ENCODE results near the gene ARHGEF25.

The ARHGEF25 gene

GRCh38 chr12:57590864-57591781 is 20.1 kb upstream of the ARHGEF25 start, which contains the start of gene PIP4K2C (continued):
- TF ChIP-seq GLIS1 (tag by site-specific recombination; IDR thresholded peaks at IDR 0.05), result peak; percentile 53
- no peak for TF ChIP-seq INSM2 (tag by site-specific recombination; IDR thresholded peaks at IDR 0.05)
- TF ChIP-seq ZNF488 (tag by site-specific recombination; IDR thresholded peaks at IDR 0.05), result no peak
- peak; percentile 82 for TF ChIP-seq SP2 (tag by site-specific recombination; IDR thresholded peaks at IDR 0.05)
- TF ChIP-seq KLF10 (tag by site-specific recombination; IDR thresholded peaks at IDR 0.05), result peak; percentile 84; the same call in 1 of the 2 replicates
- peak; percentile 61 for TF ChIP-seq ZBTB20 (tag by site-specific recombination; IDR thresholded peaks at IDR 0.05)
- TF ChIP-seq ZNF544 (tag by site-specific recombination; IDR thresholded peaks at IDR 0.05), result no peak
- TF ChIP-seq PRDM4 (tag by site-specific recombination; IDR thresholded peaks at IDR 0.05), result no peak
- TF ChIP-seq ZNF404 (tag by site-specific recombination; IDR thresholded peaks at IDR 0.05), result no peak
- TF ChIP-seq ZNF548 (tag by site-specific recombination; IDR thresholded peaks at IDR 0.05), result no peak
- TF ChIP-seq MZF1 (tag by site-specific recombination; IDR thresholded peaks at IDR 0.05; ENCODE audit: borderline replicate concordance), result no peak
- TF ChIP-seq ZNF292 (tag by site-specific recombination; IDR thresholded peaks at IDR 0.05; ENCODE audit: borderline replicate concordance, low read depth), result no peak
- TF ChIP-seq ZSCAN30 (tag by site-specific recombination; IDR thresholded peaks at IDR 0.05), result no peak
- TF ChIP-seq TRIM28 (IDR thresholded peaks at IDR 0.05; ENCODE audit: borderline replicate concordance, low read length), result no peak
- no peak for TF ChIP-seq HOXA7 (CRISPR knock-in tag; IDR thresholded peaks at IDR 0.05; ENCODE audit: borderline replicate concordance)
- no peak for TF ChIP-seq ZNF350 (tag by site-specific recombination; IDR thresholded peaks at IDR 0.05)
- TF ChIP-seq ZIC2 (tag by site-specific recombination; IDR thresholded peaks at IDR 0.05), result no peak; the same call in 1 of the 2 replicates
- TF ChIP-seq ZNF140 (tag by site-specific recombination; IDR thresholded peaks at IDR 0.05), result no peak
- no peak for TF ChIP-seq ZNF416 (tag by site-specific recombination; IDR thresholded peaks at IDR 0.05)
- TF ChIP-seq ATF2 (tag by site-specific recombination; IDR thresholded peaks at IDR 0.05; ENCODE audit: low read depth), result no peak
- TF ChIP-seq ZNF391 (tag by site-specific recombination; IDR thresholded peaks at IDR 0.05; ENCODE audit: borderline replicate concordance, low read depth), result 0 out of 2 replicates have a peak, but pooled peaks have one; percentile 54
- no peak for TF ChIP-seq ZNF362 (tag by site-specific recombination; IDR thresholded peaks at IDR 0.05)
- TF ChIP-seq MYNN (tag by site-specific recombination; IDR thresholded peaks at IDR 0.05; ENCODE audit: borderline replicate concordance), result no peak
- TF ChIP-seq ZNF701 (tag by site-specific recombination; IDR thresholded peaks at IDR 0.05), result no peak
- no peak for TF ChIP-seq ZNF670 (tag by site-specific recombination; IDR thresholded peaks at IDR 0.05; ENCODE audit: low read depth)
- TF ChIP-seq ZNF37A (tag by site-specific recombination; IDR thresholded peaks at IDR 0.05), result no peak
- no peak for TF ChIP-seq ZNF223 (tag by site-specific recombination; IDR thresholded peaks at IDR 0.05)
- no peak for TF ChIP-seq ZNF132 (tag by site-specific recombination; IDR thresholded peaks at IDR 0.05; ENCODE audit: borderline replicate concordance)
- no peak for TF ChIP-seq ZSCAN4 (tag by site-specific recombination; IDR thresholded peaks at IDR 0.05)
- no peak for TF ChIP-seq ZNF311 (tag by site-specific recombination; IDR thresholded peaks at IDR 0.05; ENCODE audit: borderline replicate concordance)
- no peak for TF ChIP-seq ZNF169 (tag by site-specific recombination; IDR thresholded peaks at IDR 0.05)
- TF ChIP-seq ZNF514 (tag by site-specific recombination; IDR thresholded peaks at IDR 0.05), result no peak

Measured in HEK293 (cell line).